GM18499 (cell line): ENCODE results near the gene CYS1.
A peak's percentile ranks its signal among the peaks of the same experiment; 100 is the strongest.

Experiments used
- ATAC-seq: cut with Tn5 transposase; IDR thresholded peaks from one replicate; pipeline ENCODE4 v1.9.1; 2021; ENCODE audit warnings: moderate number of reproducible peaks; ENCODE audit not compliant: insufficient read depth, unreplicated experiment

CYS1 gene

DNA sequence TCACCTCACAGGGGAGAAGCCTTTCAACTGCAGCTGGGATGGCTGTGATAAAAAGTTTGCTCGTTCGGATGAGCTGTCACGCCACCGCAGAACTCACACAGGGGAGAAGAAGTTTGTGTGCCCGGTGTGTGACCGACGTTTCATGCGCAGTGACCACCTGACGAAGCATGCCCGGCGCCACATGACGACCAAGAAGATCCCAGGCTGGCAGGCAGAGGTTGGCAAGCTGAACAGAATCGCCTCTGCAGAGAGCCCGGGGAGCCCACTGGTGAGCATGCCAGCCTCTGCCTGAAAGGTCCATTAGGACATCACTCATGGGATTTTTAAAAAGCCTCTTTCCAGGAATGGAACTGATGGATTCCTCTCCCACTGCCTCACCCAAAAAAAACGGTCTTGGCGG lies 28.0 kb downstream of the CYS1 start:
- no peak for ATAC-seq

DNA sequence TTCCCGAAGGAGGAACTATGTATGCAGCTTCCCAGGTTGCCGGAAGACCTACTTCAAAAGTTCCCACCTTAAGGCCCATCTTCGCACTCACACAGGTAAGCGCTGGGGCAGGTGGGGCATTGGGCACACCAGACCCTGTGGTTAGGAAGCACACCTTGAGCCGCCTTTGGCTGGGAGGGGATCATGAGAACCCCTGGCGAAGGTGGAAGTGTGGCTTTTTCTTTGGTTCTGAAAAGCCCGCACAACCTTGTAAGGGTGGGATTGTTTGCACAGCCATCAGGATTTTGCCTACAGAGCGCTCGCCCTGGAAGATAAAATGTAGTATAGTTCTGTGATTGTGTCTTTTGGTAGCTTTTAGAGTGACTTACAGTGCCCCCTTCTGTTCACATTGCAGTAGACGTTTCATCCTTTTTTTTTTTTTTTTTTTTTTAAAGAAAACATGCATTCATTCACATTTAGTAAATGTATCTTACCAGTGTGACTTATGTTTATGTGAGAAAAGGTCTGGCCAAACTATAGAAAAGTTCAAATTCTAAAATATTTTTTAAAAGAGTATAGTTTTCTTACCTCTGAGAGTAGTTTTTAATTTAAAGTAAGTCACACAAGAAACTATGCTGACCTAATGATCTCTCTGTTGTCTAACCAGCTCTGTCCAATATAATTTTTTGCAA lies 31.6 kb downstream of the CYS1 start:
- no peak for ATAC-seq

DNA sequence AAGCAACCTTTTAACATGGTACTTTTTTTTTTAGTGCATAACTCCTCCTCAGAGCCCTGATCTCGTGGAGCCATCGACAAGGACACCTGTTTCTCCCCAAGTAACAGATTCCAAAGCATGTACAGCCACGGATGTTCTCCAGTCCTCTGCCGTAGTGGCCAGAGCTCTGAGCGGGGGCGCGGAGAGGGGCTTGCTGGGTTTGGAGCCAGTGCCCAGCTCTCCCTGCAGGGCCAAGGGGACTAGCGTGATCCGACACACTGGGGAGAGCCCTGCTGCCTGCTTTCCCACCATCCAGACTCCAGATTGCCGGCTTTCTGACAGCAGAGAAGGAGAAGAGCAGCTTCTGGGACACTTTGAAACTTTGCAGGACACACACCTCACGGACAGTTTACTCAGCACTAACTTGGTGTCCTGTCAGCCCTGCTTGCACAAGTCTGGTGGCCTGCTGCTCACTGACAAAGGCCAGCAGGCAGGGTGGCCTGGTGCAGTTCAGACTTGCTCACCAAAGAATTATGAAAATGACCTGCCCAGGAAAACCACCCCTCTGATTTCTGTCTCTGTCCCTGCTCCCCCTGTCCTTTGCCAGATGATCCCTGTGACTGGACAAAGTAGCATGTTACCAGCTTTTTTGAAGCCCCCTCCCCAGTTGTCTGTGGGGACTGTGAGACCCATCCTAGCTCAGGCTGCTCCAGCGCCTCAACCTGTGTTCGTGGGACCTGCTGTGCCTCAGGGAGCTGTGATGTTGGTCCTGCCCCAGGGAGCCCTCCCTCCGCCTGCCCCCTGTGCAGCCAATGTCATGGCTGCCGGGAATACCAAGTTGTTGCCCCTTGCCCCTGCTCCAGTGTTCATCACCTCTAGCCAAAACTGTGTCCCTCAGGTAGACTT lies 32.4 kb downstream of the CYS1 start:
- no peak for ATAC-seq

DNA sequence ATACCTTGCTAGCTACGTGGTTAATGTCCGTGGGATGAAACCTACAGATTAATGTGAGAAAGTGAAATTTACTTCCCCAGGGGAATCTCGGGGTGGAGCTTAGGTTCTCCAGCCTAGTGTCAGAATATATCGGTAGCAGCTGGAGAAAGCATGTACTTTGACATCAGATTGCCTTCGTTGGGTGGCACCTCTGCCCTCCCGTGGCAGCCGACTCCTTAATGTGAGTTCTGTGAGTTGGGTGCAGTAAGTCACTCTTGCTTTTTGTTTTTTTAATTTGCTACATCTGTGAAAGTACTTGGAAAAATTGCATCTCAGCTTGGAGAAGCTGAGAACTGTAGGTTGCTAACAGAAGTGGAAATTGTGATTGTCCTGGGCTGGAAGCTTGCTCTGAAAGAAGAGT lies 33.3 kb downstream of the CYS1 start:
- no peak for ATAC-seq

- no peak for ATAC-seq
These were observed 34.5 kb downstream of the CYS1 start for GRCh38 chr2:10045561-10046355.

- ATAC-seq = peak; percentile 31
These were observed 36.2 kb downstream of the CYS1 start for GRCh38 chr2:10043906-10044601.

DNA sequence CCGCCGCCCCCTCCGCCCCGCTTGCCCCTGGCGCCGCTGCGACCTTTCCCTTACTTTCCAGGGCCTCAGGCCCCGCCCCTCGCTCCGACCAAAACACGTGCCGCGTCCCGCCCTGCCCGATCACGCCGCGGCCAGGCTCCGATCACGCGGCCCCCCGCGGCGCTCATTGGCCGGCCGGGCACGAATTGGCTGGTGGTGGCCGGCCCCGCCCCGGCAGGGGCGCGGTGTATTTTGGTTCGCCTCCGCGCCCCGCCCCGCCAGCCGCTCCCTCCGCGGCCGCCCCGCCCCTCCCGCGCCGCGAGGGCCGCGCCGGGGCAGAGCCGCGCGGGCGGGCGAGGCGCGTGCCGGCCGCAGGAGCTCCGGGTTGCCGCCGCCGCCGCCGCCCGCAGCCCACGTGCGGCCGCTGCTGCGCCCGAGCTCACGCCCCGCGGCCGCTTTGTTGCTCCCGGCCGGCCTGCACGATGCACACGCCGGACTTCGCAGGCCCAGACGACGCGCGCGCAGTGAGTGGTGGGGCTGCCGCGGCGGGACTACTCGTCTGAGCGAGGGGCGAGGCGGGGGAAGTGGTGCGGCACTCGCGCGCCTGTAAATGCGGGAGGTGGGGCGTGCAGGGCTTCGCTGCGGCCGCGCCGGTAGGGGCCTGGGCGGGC lies 36.8 kb downstream of the CYS1 start, which contains the start of gene KLF11:
Gene KLF11, plus strand, starts transcription at position 295 of the 650 bp plus-strand sequence. Its CDS starts 167 bp downstream, at position 462.
- peak; percentile 36 for ATAC-seq

GRCh38 chr2:10042301-10043161 lies 37.7 kb downstream of the CYS1 start:
- ATAC-seq = no peak

- ATAC-seq = no peak
These were observed 38.5 kb downstream of the CYS1 start for GRCh38 chr2:10041711-10042110.

- no peak for ATAC-seq
These were observed 40.4 kb downstream of the CYS1 start for GRCh38 chr2:10039658-10040410.

GRCh38 chr2:10038716-10039115 lies 41.5 kb downstream of the CYS1 start:
- no peak for ATAC-seq

GRCh38 chr2:10038123-10038522 lies 42.1 kb downstream of the CYS1 start:
- no peak for ATAC-seq

- ATAC-seq = no peak
These were observed 43.9 kb downstream of the CYS1 start for GRCh38 chr2:10036095-10036884.

DNA sequence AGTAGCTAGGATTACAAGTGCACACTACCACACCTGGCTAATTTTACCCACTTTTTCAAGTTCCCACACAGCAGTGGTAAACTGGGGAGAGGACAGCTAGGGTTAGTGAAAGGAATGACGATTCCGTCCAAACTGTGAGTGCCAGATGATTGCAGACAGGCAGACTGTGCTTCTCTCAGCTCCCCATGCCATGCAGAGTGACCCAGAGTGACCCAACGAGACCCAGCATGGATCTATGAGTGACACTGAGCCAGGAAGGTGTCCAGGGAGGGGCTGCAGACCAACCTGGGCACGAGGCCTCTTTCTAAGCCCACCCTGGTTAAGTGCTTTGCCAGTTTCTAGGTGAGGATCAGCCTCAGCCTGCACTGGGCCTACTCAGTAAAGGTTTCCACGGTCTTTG lies 44.6 kb downstream of the CYS1 start:
- no peak for ATAC-seq

GRCh38 chr2:10035053-10035422 lies 45.2 kb downstream of the CYS1 start:
- no peak for ATAC-seq

GRCh38 chr2:10034333-10035052 lies 45.7 kb downstream of the CYS1 start:
- no peak for ATAC-seq
